ENCODE measurements around the gene FHOD3. TPM values are rescaled to one million over a fixed set of nuclear protein-coding genes. Genes with fewer than 3 reads are reported as not detected.

Gene FHOD3
- total RNA-seq, 1 donor from 2014 or later: 311 TPM

GRCh38 chr18:36476433-36476832, 178.9 kb downstream of the FHOD3 start:
- DNase-seq (ENCODE audit: low spot score): no peak
- intact Hi-C loops (cut with DNase I): loop anchor here (10.0 kb wide), 1 partner anchor 168 kb away; no protein-coding TSS in a partner anchor

GRCh38 chr18:36477776-36478175, 180.3 kb downstream of the FHOD3 start:
- no peak for DNase-seq (ENCODE audit: low spot score)
- intact Hi-C loops (cut with DNase I): loop anchor here (10.0 kb wide), 1 partner anchor 167 kb away; no protein-coding TSS in a partner anchor

DNA sequence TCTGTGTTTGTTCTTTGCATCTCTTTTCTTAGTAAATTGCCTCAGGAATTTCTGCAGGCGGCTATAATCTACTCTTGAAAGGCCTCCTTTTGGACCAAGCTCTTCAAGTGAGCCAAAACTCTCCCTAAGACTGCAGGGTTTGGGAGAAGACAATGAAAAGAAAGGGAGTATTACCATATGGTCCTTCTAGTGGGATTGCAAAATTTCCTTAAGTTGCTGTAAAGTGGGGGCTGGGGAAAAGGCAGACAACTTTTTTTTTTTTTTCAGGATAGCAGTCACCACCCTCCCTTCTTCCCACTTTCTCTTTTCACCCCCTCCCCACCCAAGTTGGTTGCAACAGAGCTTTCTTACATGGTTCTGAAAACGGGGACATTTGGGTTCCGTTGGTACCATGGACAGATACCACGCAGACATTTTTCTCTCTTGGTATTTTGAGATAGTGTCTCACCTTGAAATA, 183.7 kb downstream of the FHOD3 start:
- intact Hi-C loops (cut with DNase I): no loop called here

DNA sequence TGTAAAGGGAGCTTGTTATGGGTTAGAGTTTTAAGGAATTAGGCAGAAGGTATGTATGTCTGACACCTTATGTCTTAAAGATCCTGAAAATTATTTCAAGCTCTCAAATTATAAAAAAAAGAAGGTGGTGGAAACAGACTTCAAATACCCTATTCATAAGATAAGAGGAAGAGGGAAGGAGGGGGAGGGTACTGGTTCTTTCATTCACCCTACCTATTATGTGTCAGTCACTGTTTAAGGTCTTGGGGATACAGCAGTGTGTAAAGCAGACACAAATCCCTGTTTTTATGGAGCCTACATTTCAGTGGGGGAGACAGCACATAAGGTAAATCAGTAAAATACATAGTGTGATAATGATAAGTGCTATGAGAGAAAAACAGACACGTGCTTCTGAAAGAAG, 184.4 kb downstream of the FHOD3 start:
- intact Hi-C loops (cut with DNase I): no loop called here
- DNase-seq (ENCODE audit: low spot score): no peak

More for the DNA sequence above, 183.7 kb downstream of the FHOD3 start:
- DNase-seq (ENCODE audit: low spot score): no peak

DNA sequence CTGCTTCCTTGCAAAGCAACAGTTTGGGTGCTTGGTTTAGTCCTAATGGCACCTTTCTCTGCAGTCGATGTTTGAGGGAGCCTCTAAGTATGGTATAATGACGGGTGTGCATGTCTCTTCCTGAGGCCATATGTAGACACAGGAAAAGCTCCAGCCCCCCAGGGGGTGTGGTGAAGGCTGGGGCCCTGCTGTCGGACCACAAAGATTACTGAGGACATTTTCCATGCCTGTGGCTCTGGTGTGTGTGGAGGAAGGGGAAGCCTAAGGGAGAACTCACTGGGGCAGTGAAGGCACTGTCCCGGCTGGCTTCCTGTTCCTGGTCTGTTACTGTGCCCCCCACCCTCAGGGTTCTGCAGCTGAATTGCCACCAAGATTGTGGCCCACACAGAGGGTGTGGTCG, 187.1 kb downstream of the FHOD3 start:
- DNase-seq (ENCODE audit: low spot score): no peak
- intact Hi-C loops (cut with DNase I): no loop called here

GRCh38 chr18:36485772-36486171, 188.3 kb downstream of the FHOD3 start:
- intact Hi-C loops (cut with DNase I): no loop called here
- DNase-seq (ENCODE audit: low spot score): no peak

DNA sequence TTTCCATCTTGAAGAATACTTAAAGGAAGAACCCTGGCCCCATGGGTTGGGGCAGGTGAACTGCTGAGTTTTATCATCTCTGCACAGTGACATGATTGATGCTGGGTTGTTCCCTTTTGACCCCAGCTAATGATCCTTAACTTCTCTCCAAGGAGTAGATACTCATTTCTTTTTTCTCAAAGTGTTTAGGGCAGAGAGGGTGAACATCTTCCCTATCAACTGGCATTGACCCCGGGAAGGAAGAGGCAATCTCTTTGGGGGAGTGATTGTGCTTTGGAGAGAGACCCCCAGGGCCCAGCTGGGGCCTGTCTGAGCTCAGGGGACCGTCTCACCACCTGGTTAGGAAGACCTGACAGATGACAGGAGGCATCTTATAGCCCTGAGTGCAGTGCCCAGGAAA, 190.6 kb downstream of the FHOD3 start:
- no peak for DNase-seq (ENCODE audit: low spot score)
- intact Hi-C loops (cut with DNase I): no loop called here

- no peak for DNase-seq (ENCODE audit: low spot score)
- intact Hi-C loops (cut with DNase I): no loop called here
Observed at GRCh38 chr18:36490897-36491296, 193.4 kb downstream of the FHOD3 start.

DNA sequence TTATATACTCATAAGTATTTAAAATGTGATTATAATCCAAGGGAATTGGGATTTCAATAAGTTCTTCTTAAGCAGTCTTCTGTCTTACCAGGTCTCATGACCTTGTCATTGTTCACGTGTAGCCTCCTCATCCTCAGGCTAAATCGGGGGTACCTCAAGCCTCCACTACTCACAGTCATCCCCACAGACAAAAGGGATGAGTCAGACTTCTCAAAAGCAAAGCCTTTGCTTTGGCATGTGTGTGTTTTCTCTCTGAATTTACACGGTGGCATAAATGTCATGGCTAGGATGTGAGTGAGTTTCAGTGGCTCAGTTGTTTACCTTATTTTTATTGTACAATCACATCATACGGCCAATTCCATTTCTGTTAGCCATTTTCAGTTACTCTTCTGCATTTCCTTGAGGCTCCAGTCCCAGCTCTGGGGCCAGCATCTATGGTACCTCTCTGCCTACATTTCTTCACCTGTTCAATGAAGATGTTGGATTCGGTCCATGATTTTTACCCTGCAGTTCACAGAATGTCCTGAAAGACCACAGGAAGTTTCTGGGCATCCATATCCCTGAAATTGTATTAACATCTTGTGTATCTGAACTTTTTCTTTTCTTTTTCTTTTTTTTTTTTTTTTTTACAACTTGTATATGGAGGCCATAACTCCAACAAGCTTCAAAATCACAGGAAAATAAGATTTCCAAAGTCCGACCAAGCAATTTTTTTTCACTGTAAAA, 195.3 kb downstream of the FHOD3 start:
- DNase-seq (ENCODE audit: low spot score): no peak
- intact Hi-C loops (cut with DNase I): no loop called here

- no peak for DNase-seq (ENCODE audit: low spot score)
- intact Hi-C loops (cut with DNase I): no loop called here
Observed at GRCh38 chr18:36493349-36494159, 196.0 kb downstream of the FHOD3 start.

DNA sequence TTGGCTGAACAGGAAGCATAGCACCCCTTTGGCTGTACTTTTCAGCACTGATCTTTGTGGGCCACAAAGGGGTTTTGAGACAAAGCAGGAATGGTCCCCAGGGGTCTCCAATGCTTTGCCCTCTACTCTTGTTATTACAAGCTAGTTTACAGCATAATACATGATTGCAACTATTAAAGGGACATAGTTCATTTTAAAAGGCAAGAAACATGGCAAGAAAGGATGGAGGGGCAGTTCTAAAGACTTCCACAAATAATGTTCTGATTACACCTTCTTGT, 196.6 kb downstream of the FHOD3 start:
- intact Hi-C loops (cut with DNase I): no loop called here

GRCh38 chr18:36496022-36496421, 198.5 kb downstream of the FHOD3 start:
- DNase-seq (ENCODE audit: low spot score): no peak
- intact Hi-C loops (cut with DNase I): no loop called here

More for the DNA sequence above, 196.6 kb downstream of the FHOD3 start:
- no peak for DNase-seq (ENCODE audit: low spot score)

DNA sequence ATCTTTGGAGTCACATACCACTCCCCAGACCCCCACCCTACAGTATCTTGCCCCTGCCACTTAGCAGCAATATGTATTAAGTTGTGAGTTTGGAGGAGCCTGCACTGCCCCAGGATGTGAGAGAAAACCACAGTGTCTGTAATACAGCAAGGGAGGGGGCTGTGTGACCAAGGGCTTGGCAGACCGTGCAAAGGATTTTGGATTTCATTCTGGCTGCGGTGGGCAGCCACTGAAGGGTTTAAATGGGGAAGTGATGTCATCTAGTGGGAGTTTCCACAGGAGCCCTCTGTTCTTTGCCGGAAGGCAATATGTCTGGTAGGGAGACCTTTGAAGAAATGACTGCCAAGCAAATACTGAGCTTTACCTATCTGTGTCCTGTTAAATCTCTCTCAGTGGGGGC, 202.4 kb downstream of the FHOD3 start:
- intact Hi-C loops (cut with DNase I): no loop called here
- no peak for DNase-seq (ENCODE audit: low spot score)

- intact Hi-C loops (cut with DNase I): no loop called here
- DNase-seq (ENCODE audit: low spot score): no peak
Observed at GRCh38 chr18:36501100-36501499, 203.6 kb downstream of the FHOD3 start.

- intact Hi-C loops (cut with DNase I): no loop called here
Observed at GRCh38 chr18:36503477-36503876, 206.0 kb downstream of the FHOD3 start.

DNA sequence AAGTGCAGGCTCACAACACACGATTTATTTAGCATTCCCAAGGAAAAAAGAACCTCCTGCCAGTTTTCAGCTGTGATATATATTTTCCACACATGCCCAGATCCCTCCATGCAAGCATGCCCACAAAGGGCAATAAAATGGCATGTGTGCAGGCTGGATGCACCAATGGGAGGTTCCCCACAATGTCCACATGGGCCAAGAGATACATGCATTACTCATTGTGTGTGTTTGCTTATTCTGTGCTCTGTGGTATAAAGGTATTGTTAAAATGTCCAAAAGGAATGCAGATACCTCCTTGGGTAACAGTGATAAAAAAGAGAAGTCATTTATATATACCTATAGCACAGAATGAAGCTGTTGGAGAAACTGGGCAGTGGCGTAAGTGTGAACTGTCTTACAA, 207.4 kb downstream of the FHOD3 start:
- DNase-seq (ENCODE audit: low spot score): no peak
- intact Hi-C loops (cut with DNase I): no loop called here

More at GRCh38 chr18:36503477-36503876, 206.0 kb downstream of the FHOD3 start:
- DNase-seq (ENCODE audit: low spot score): no peak

- DNase-seq (ENCODE audit: low spot score): no peak
- intact Hi-C loops (cut with DNase I): no loop called here
Observed at GRCh38 chr18:36505665-36506064, 208.2 kb downstream of the FHOD3 start.

DNA sequence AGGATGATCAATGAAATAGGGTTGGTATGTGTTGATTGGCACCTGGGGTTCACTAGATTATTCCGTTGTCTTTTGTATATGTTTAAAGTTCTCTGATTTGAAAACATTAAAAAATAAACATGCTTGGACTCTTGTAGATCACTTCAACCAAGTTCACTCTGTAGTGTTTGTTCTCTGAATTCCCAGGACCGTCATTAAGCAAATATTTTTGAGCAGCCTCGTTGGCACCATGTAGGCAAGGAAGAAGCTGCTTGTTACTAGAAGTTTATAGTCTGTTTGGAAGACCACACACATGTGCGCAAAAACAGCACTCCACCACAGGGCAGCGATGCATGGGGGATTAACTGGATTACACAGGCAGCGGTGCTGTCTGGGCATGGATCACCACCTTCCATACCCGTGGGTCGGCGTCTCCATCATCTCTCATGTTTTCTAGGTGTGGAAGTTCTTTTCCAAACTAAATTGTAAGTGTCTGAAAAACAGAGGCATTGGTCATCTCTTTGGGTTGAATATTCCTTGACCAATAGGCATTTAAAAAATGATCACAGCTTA, 212.2 kb downstream of the FHOD3 start:
- intact Hi-C loops (cut with DNase I): no loop called here
- no peak for DNase-seq (ENCODE audit: low spot score)

GRCh38 chr18:36511791-36512352, 214.4 kb downstream of the FHOD3 start:
- intact Hi-C loops (cut with DNase I): no loop called here
- no peak for DNase-seq (ENCODE audit: low spot score)

DNA sequence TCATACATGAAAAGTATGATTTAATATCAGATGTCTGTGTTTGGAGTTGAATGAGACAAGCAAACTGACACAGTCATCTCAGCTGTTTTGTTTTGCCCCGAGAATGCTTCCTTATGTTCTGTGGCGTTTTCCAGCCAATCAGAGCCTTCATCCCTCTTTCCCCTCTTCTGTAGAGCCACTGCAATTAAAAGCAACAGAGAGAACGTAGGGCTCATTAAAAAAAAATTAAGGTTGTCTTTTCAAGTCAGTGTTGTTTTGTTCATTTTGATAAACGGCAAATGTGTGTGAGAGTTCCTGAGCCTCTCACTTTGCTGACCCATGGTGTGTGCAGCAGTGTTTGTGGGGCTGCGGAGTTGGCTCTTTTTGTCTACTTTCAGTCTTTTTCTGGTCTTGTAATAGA, 216.0 kb downstream of the FHOD3 start:
- intact Hi-C loops (cut with DNase I): no loop called here
- no peak for DNase-seq (ENCODE audit: low spot score)

Measured in cardiac septum (tissue), 1 donor.